Measurements from ENCODE around the gene SMIM27.
"Not testable (repeated sequence)": the region's sequence is repeated elsewhere in the genome, so short reads cannot be mapped to it uniquely, and the experiment has no call there.

SMIM27 gene

GRCh38 chr9:32552172-32552872 lies at the start of gene SMIM27, which contains the start of gene TOPORS:
Gene SMIM27, plus strand, starts transcription at chr9:32552327. Its CDS starts 108 bp downstream, at chr9:32552435.
Gene TOPORS, minus strand, starts transcription at chr9:32552586. Its CDS starts 150 bp downstream, at chr9:32552436.
- DNase-seq: peak; percentile 80

GRCh38 chr9:32502464-32502863 lies 49.7 kb upstream of the SMIM27 start:
- no peak for DNase-seq

GRCh38 chr9:32503008-32503407 lies 49.1 kb upstream of the SMIM27 start:
- DNase-seq: no peak

GRCh38 chr9:32508728-32509127 lies 43.4 kb upstream of the SMIM27 start:
- no peak for DNase-seq

GRCh38 chr9:32516241-32516640 lies 35.9 kb upstream of the SMIM27 start:
- DNase-seq: no peak

GRCh38 chr9:32518276-32518675 lies 33.9 kb upstream of the SMIM27 start:
- DNase-seq: no peak

- DNase-seq: no peak
Observed at GRCh38 chr9:32523910-32524309, 28.2 kb upstream of the SMIM27 start.

GRCh38 chr9:32524558-32524891 lies 27.6 kb upstream of the SMIM27 start:
- not testable (repeated sequence) for DNase-seq

- peak; percentile 32 for DNase-seq
Observed at GRCh38 chr9:32524892-32525708, 27.0 kb upstream of the SMIM27 start.

- no peak for DNase-seq
Observed at GRCh38 chr9:32525709-32526030, 26.5 kb upstream of the SMIM27 start.

- peak; percentile 96 for DNase-seq
Observed at GRCh38 chr9:32526041-32526706, 26.0 kb upstream of the SMIM27 start, which contains the start of gene RIGI. Gene RIGI, minus strand, starts transcription at chr9:32526196. Its CDS starts 30 bp downstream, at chr9:32526166.

GRCh38 chr9:32526707-32527048 lies 25.4 kb upstream of the SMIM27 start:
- DNase-seq: no peak

GRCh38 chr9:32533336-32533735 lies 18.8 kb upstream of the SMIM27 start:
- no peak for DNase-seq

GRCh38 chr9:32533816-32534215 lies 18.3 kb upstream of the SMIM27 start:
- no peak for DNase-seq

- DNase-seq: no peak
Observed at GRCh38 chr9:32543047-32543446, 9.1 kb upstream of the SMIM27 start.

GRCh38 chr9:32545884-32546283 lies 6.2 kb upstream of the SMIM27 start:
- DNase-seq: no peak

- DNase-seq: not testable (repeated sequence)
Observed at GRCh38 chr9:32548213-32548612, 3.9 kb upstream of the SMIM27 start.

- no peak for DNase-seq
Observed at GRCh38 chr9:32550150-32550561, 2.0 kb upstream of the SMIM27 start.

GRCh38 chr9:32550562-32551275 lies 1.4 kb upstream of the SMIM27 start:
- DNase-seq: peak; percentile 83

GRCh38 chr9:32551276-32552051 lies 663 bp upstream of the SMIM27 start:
- peak; percentile 74 for DNase-seq

- no peak for DNase-seq
Observed at GRCh38 chr9:32554107-32554506, 2.0 kb downstream of the SMIM27 start.

GRCh38 chr9:32554591-32554990 lies 2.5 kb downstream of the SMIM27 start:
- DNase-seq: no peak
